Gastrocnemius medialis (tissue), 4 donors: Measurements from ENCODE around the gene PCMT1.

Source experiments
- CTCF ChIP-seq, 5 experiments: fragments of 450-650 bp in 3 of 5; fragments of 200-600 bp in 2 of 5; sonication (generic) in 2 of 5; IDR thresholded peaks in 4 of 5; conservative IDR thresholded peaks in 1 of 5; 1 replicate in 4 of 5; 2 replicates in 1 of 5; pipeline ENCODE4 v1.5.1; 2016 to 2019; ENCODE audit warnings: antibody characterized with exemption in 5 of 5, mild to moderate bottlenecking in 3 of 5, moderate library complexity in 3 of 5
- POLR2A ChIP-seq, 2 donors: fragments of 450-650 bp; IDR thresholded peaks; one replicate each; pipeline ENCODE4 v1.6.1; 2017; ENCODE audit warnings: antibody characterized with exemption in 2 of 2, mild to moderate bottlenecking in 2 of 2, moderate library complexity in 2 of 2

- no peak for TF ChIP-seq CTCF (IDR thresholded peaks at IDR 0.05 in 4 of 5, conservative IDR thresholded peaks at IDR 0.05 in 1 of 5)
- TF ChIP-seq POLR2A (IDR thresholded peaks at IDR 0.05): no peak
Observed at GRCh38 chr6:149844480-149844879, 94.9 kb downstream of the PCMT1 start.
